Measurements from ENCODE around the gene SNORC. TPM values are rescaled to one million over a fixed set of nuclear protein-coding genes. Genes with fewer than 3 reads are reported as not detected.

SNORC gene
- total RNA-seq, 1 donor from 2014 or later = 3.1 TPM

DNA sequence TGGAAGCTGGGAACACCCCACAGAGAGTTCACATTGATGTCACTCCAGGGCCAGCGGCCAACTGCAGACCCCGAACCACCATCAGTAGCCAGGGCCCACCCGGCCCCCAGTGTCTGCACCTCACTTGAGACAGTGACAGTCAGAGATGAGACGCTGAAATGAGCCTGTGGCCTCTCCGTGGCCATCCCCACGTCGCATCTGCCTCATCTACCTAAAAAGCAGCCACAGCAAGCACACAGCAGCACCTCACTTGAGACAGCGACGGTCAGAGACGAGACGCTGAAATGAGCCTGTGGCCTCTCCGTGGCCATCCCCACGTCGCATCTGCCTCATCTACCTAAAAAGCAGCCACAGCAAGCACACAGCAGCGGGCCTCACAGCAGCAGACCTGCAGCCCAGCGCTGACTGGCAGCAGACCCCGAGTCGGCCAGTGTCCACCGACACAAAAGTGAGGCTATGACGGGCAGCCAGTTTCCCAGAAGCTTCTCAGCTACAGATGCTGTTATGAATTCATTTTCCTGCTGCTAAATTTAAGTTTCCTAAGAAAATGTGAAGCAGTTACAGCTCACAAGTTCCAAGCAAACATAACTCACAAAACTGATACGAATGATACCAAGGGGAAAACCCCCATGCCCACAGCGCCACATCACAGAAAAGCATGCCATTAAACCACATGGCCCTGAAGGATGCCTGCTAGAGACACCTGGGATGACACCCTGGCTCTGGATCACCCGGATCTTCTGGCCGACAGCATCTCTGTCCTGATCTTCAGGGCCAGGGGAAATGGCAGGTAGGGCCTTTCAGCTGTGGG is 27.7 kb downstream of the SNORC start:
- no peaks in the 10 kb centered on the region for H3K36me3 Mint-ChIP-seq (ENCODE audit: low read depth, unreplicated experiment)
- peaks cover 5% of the 10 kb centered on the region for H3K4me1 Mint-ChIP-seq (ENCODE audit: low read depth, unreplicated experiment)
- Histone ChIP-seq H3K27ac (ENCODE audit: low read depth, low read length) (no peak overlapping the region), H3K36me3 (ENCODE audit: insufficient read depth, low read length) (no peaks in the 10 kb centered on the region), H3K4me3 (ENCODE audit: insufficient read depth, low read depth, low read length) (no peak overlapping the region), H3K9me3 (ENCODE audit: insufficient read depth, low read depth, low read length) (no peaks in the 10 kb centered on the region), H2AFZ (ENCODE audit: low read depth, low read length) (no peak overlapping the region), H3K9ac (ENCODE audit: low read length) (no peak overlapping the region), H3K4me2 (ENCODE audit: low read length) (no peak overlapping the region), H3K79me2 (ENCODE audit: insufficient read depth, low read length) (no peaks in the 10 kb centered on the region), H3K27me3 (ENCODE audit: insufficient read depth, low read length) (no peaks in the 10 kb centered on the region), H4K20me1 (ENCODE audit: insufficient read depth, low read length) (no peaks in the 10 kb centered on the region), H3K4me1 (ENCODE audit: insufficient read depth, low read length) (peaks cover 16% of the 10 kb centered on the region)
- peaks cover 16% of the 10 kb centered on the region for H3K27me3 Mint-ChIP-seq (ENCODE audit: low read depth, unreplicated experiment)
- TF ChIP-seq EZH2 (IDR thresholded peaks at IDR 0.05; ENCODE audit: insufficient read depth, low read length) = no peak
- TF ChIP-seq, protein P1, sequence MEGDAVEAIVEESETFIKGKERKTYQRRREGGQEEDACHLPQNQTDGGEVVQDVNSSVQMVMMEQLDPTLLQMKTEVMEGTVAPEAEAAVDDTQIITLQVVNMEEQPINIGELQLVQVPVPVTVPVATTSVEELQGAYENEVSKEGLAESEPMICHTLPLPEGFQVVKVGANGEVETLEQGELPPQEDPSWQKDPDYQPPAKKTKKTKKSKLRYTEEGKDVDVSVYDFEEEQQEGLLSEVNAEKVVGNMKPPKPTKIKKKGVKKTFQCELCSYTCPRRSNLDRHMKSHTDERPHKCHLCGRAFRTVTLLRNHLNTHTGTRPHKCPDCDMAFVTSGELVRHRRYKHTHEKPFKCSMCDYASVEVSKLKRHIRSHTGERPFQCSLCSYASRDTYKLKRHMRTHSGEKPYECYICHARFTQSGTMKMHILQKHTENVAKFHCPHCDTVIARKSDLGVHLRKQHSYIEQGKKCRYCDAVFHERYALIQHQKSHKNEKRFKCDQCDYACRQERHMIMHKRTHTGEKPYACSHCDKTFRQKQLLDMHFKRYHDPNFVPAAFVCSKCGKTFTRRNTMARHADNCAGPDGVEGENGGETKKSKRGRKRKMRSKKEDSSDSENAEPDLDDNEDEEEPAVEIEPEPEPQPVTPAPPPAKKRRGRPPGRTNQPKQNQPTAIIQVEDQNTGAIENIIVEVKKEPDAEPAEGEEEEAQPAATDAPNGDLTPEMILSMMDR (IDR thresholded peaks at IDR 0.05; ENCODE audit: insufficient read depth, low read depth, low read length) = no peak
- DNase-seq (ENCODE audit: low read depth) (no peak), FAIRE-seq (no peak)
- H3K27ac Mint-ChIP-seq (ENCODE audit: unreplicated experiment) = no peak overlapping the region
- H3K4me3 Mint-ChIP-seq (ENCODE audit: unreplicated experiment) = no peak overlapping the region
- no peaks in the 10 kb centered on the region for H3K9me3 Mint-ChIP-seq (ENCODE audit: unreplicated experiment)

DNA sequence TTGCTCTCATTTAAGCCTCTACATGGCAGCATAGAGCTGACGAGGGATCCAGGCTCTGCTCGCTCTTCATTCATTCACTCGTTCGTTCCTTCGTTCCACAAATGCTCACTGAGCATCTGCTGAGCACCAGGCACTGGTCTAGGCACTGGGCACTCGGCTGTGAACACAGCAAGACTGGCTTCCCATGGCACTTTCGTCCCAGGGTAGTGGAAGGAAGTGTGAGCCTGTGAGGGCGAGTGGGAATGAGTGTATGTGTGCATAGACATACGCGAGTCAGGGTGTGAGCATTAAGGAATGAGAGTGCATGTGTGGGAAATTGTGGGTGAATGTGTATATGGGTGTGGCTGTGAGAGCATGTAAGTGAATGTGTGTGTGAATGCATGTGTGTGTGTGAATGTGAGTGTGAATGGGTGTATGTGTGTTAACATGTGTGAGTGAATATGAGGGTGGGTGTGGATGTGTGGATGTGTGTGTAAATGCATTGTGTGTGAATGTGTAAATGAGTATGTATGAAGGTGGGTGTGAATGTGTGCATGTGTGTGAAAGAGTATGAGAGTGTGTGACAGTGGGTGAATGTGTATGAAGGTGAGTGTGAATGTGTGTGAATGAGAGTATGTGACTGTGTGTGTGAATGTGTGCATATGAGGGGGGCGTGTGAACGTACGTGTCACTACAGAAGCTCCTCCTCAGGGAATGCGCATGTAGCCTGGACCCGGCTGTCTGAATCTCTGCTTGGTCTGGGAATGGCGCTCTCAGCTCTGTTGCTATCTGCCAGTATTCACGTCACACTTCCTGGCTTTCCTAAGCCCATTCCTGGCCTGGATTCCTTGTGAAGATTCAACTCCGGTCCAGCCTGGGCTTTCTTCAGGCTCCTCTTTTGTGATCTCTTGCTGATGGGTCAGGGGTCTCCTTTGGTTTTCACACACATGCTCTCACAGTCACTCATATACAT is 28.8 kb downstream of the SNORC start:
- Mint-ChIP-seq H3K27me3 (ENCODE audit: low read depth, unreplicated experiment) (peaks cover 12% of the 10 kb centered on the region), H3K36me3 (ENCODE audit: low read depth, unreplicated experiment) (no peaks in the 10 kb centered on the region), H3K4me3 (ENCODE audit: unreplicated experiment) (no peak overlapping the region), H3K27ac (ENCODE audit: unreplicated experiment) (no peak overlapping the region), H3K4me1 (ENCODE audit: low read depth, unreplicated experiment) (peaks cover 5% of the 10 kb centered on the region), H3K9me3 (ENCODE audit: unreplicated experiment) (no peaks in the 10 kb centered on the region)
- FAIRE-seq (no peak), DNase-seq (ENCODE audit: low read depth) (peak; percentile 52)
- TF ChIP-seq, protein P1 (IDR thresholded peaks at IDR 0.05; ENCODE audit: insufficient read depth, low read depth, low read length) = no peak
- H3K4me1 ChIP-seq (ENCODE audit: insufficient read depth, low read length) = peaks cover 16% of the 10 kb centered on the region
- no peaks in the 10 kb centered on the region for H3K36me3 ChIP-seq (ENCODE audit: insufficient read depth, low read length)
- H3K79me2 ChIP-seq (ENCODE audit: insufficient read depth, low read length) = no peaks in the 10 kb centered on the region
- no peaks in the 10 kb centered on the region for H3K27me3 ChIP-seq (ENCODE audit: insufficient read depth, low read length)
- no peaks in the 10 kb centered on the region for H4K20me1 ChIP-seq (ENCODE audit: insufficient read depth, low read length)
- no peak overlapping the region for H3K4me2 ChIP-seq (ENCODE audit: low read length)
- no peaks in the 10 kb centered on the region for H3K9me3 ChIP-seq (ENCODE audit: insufficient read depth, low read depth, low read length)
- H3K27ac ChIP-seq (ENCODE audit: low read depth, low read length) = no peak overlapping the region
- H3K9ac ChIP-seq (ENCODE audit: low read length) = no peak overlapping the region
- H3K4me3 ChIP-seq (ENCODE audit: insufficient read depth, low read depth, low read length) = no peak overlapping the region
- no peak overlapping the region for H2AFZ ChIP-seq (ENCODE audit: low read depth, low read length)
